Activated CD8-positive, alpha-beta memory T cell treated with anti-CD3 and anti-CD28 coated beads, Interleukin-2, amount 10 ng/mL, durations not matched to agents 7 days and 5 days (primary cell): ENCODE results near the gene COX6A2. TPM values are rescaled to one million over a fixed set of nuclear protein-coding genes. Genes with fewer than 3 reads are reported as not detected.
"Not testable (repeated sequence)": the region's sequence is repeated elsewhere in the genome, so short reads cannot be mapped to it uniquely, and the experiment has no call there.

Experiments
- ATAC-seq: fragments of 150-1000 bp; cut with Tn5 transposase; one replicate; pipeline ENCODE4 v1.10.0; 2021; ENCODE audit warnings: moderate library complexity
- CTCF ChIA-PET: fragments of 350-600 bp; sonication (Branson Sonifier 250); formaldehyde crosslinking; loops from one replicate; lab custom pipeline; 2021; ENCODE audit warnings: antibody characterized with exemption; lab: Charles Lee
- DNase-seq: peaks from one replicate; pipeline ENCODE4 v3.0.0-alpha.2; 2020
- H3K27ac Mint-ChIP-seq: one replicate; pipeline ENCODE4 v1.8.0; 2021; ENCODE audit warnings: mild to moderate bottlenecking, mixed read lengths
- H3K27me3 Mint-ChIP-seq: one replicate; pipeline ENCODE4 v1.8.0; 2021; ENCODE audit warnings: mixed read lengths
- H3K36me3 Mint-ChIP-seq: one replicate; pipeline ENCODE4 v1.8.0; 2021; ENCODE audit warnings: mild to moderate bottlenecking, mixed read lengths
- H3K4me1 Mint-ChIP-seq: one replicate; pipeline ENCODE4 v1.8.0; 2021; ENCODE audit warnings: mixed read lengths
- H3K4me3 Mint-ChIP-seq: one replicate; pipeline ENCODE4 v1.8.0; 2021; ENCODE audit warnings: mild to moderate bottlenecking, moderate library complexity, mixed read lengths
- H3K9me3 Mint-ChIP-seq: one replicate; pipeline ENCODE4 v1.8.0; 2022; ENCODE audit warnings: low read depth, mixed read lengths
- total RNA-seq, 2 experiments: library from RNA; stranded (reverse); gene quantifications; one replicate each; pipeline ENCODE4 v1.2.3, GENCODE V29; 2021

The COX6A2 gene
- total RNA-seq, 2 experiments from 2014 or later, result not detected

- H3K9me3 Mint-ChIP-seq, result no peaks in the 10 kb centered on the region
- H3K27ac Mint-ChIP-seq, result peak within 1 kb of the TSS; percentile 95
- peak; percentile 99 for DNase-seq
- H3K4me3 Mint-ChIP-seq, result peak within 1 kb of the TSS; percentile 89
- ATAC-seq, result peak; percentile 73
- CTCF ChIA-PET, result interaction anchor here (0.6 to 7.9 kb wide), 18 partner anchors 10 to 419 kb away, joined by 3 to 74 read pairs (median 4); partner anchors contain the start of genes PYDC1, RUSF1, ZNF267 and ZNF843
- H3K36me3 Mint-ChIP-seq, result peaks cover 26% of the 10 kb centered on the region
- peaks cover 47% of the 10 kb centered on the region for H3K4me1 Mint-ChIP-seq
- no peaks in the 10 kb centered on the region for H3K27me3 Mint-ChIP-seq
Measured at GRCh38 chr16:31458844-31459686, 30.9 kb upstream of the COX6A2 start, which contains the start of gene ARMC5. ARMC5 (plus strand) TSS chr16:31459501; CDS start chr16:31459525, 24 bp downstream.

GRCh38 chr16:31458073-31458843 lies 30.1 kb upstream of the COX6A2 start:
- peaks cover 22% of the 10 kb centered on the region for H3K36me3 Mint-ChIP-seq
- ATAC-seq (peak; percentile 16), DNase-seq (peak; percentile 92)
- H3K4me1 Mint-ChIP-seq, result peaks cover 52% of the 10 kb centered on the region
- no peaks in the 10 kb centered on the region for H3K27me3 Mint-ChIP-seq
- H3K4me3 Mint-ChIP-seq, result peak overlapping the region; percentile 89
- H3K9me3 Mint-ChIP-seq, result no peaks in the 10 kb centered on the region
- CTCF ChIA-PET, result interaction anchor here (0.6 to 7.9 kb wide), 20 partner anchors 10 to 419 kb away, joined by 3 to 74 read pairs (median 4); partner anchors contain the start of genes PYDC1, RUSF1, ZNF267 and ZNF843
- H3K27ac Mint-ChIP-seq, result peak overlapping the region; percentile 95

- Mint-ChIP-seq H3K4me3 (peak overlapping the region; percentile 89), H3K27ac (peak overlapping the region; percentile 40), H3K27me3 (no peaks in the 10 kb centered on the region), H3K4me1 (peaks cover 57% of the 10 kb centered on the region), H3K9me3 (no peaks in the 10 kb centered on the region), H3K36me3 (peaks cover 19% of the 10 kb centered on the region)
- DNase-seq, result no peak
- no peak for ATAC-seq
- CTCF ChIA-PET, result interaction anchor here (0.8 to 7.9 kb wide), 6 partner anchors 14 to 613 kb away, joined by 3 to 74 read pairs (median 4); partner anchors contain the start of genes PYCARD and ZNF843
Measured at GRCh38 chr16:31456988-31457360, 28.8 kb upstream of the COX6A2 start.

GRCh38 chr16:31455601-31456314 lies 27.6 kb upstream of the COX6A2 start:
- H3K9me3 Mint-ChIP-seq, result no peaks in the 10 kb centered on the region
- DNase-seq (peak; percentile 59), ATAC-seq (no peak)
- peak overlapping the region; percentile 31 for H3K27ac Mint-ChIP-seq
- H3K36me3 Mint-ChIP-seq, result peaks cover 19% of the 10 kb centered on the region
- peaks cover 58% of the 10 kb centered on the region for H3K4me1 Mint-ChIP-seq
- H3K4me3 Mint-ChIP-seq, result no peak overlapping the region
- CTCF ChIA-PET, result interaction anchor here (0.6 to 7.9 kb wide), 14 partner anchors 10 to 612 kb away, joined by 3 to 74 read pairs (median 3); partner anchors contain the start of genes PYCARD and ZNF843
- no peaks in the 10 kb centered on the region for H3K27me3 Mint-ChIP-seq

GRCh38 chr16:31453255-31454204 lies 25.4 kb upstream of the COX6A2 start:
- no peak for DNase-seq
- Mint-ChIP-seq H3K27ac (no peak overlapping the region), H3K36me3 (peaks cover 19% of the 10 kb centered on the region), H3K4me1 (peaks cover 49% of the 10 kb centered on the region), H3K27me3 (no peaks in the 10 kb centered on the region), H3K9me3 (no peaks in the 10 kb centered on the region), H3K4me3 (no peak overlapping the region)
- ATAC-seq, result no peak
- CTCF ChIA-PET, result interaction anchor here (1.2 to 1.3 kb wide), 2 partner anchors 11 to 55 kb away, joined by 3 to 5 read pairs; partner anchors contain the start of gene ZNF843

- peaks cover 42% of the 10 kb centered on the region for H3K4me1 Mint-ChIP-seq
- H3K9me3 Mint-ChIP-seq, result no peaks in the 10 kb centered on the region
- H3K4me3 Mint-ChIP-seq, result no peak overlapping the region
- ATAC-seq (no peak), DNase-seq (no peak)
- H3K27ac Mint-ChIP-seq, result no peak overlapping the region
- peaks cover 13% of the 10 kb centered on the region for H3K36me3 Mint-ChIP-seq
- CTCF ChIA-PET, result interaction anchor here (0.7 to 1.9 kb wide), 3 partner anchors 10 to 412 kb away, joined by 3 to 8 read pairs (median 5); partner anchors contain the start of gene ZNF843
- no peaks in the 10 kb centered on the region for H3K27me3 Mint-ChIP-seq
Measured at GRCh38 chr16:31452631-31453106, 24.5 kb upstream of the COX6A2 start.

GRCh38 chr16:31451681-31452351 lies 23.7 kb upstream of the COX6A2 start:
- Mint-ChIP-seq H3K36me3 (peaks cover 9% of the 10 kb centered on the region), H3K4me1 (peaks cover 36% of the 10 kb centered on the region), H3K4me3 (no peak overlapping the region), H3K27me3 (no peaks in the 10 kb centered on the region), H3K27ac (peak overlapping the region; percentile 55), H3K9me3 (no peaks in the 10 kb centered on the region)
- ATAC-seq (peak; percentile 50), DNase-seq (no peak)
- CTCF ChIA-PET, result interaction anchor here (0.7 to 3.2 kb wide), 8 partner anchors 9 to 466 kb away, joined by 3 to 10 read pairs (median 3); partner anchors contain the start of gene ZNF843

GRCh38 chr16:31451201-31451600 lies 23.0 kb upstream of the COX6A2 start:
- Mint-ChIP-seq H3K36me3 (peaks cover 7% of the 10 kb centered on the region), H3K4me3 (no peak overlapping the region), H3K27ac (peak overlapping the region; percentile 55), H3K9me3 (no peaks in the 10 kb centered on the region), H3K27me3 (no peaks in the 10 kb centered on the region), H3K4me1 (peaks cover 32% of the 10 kb centered on the region)
- CTCF ChIA-PET, result interaction anchor here (0.8 to 3.2 kb wide), 7 partner anchors 9 to 465 kb away, joined by 3 to 10 read pairs (median 3); partner anchors contain the start of gene ZNF843
- ATAC-seq, result no peak
- DNase-seq, result no peak

- H3K27me3 Mint-ChIP-seq, H3K4me3 Mint-ChIP-seq, H3K9me3 Mint-ChIP-seq, ATAC-seq, DNase-seq, H3K36me3 Mint-ChIP-seq, H3K27ac Mint-ChIP-seq: not testable (repeated sequence)
- CTCF ChIA-PET, result interaction anchor here (1.8 kb wide), 1 partner anchor 10 kb away, joined by 8 read pairs; no protein-coding TSS in a partner anchor
- H3K4me1 Mint-ChIP-seq, result peaks cover 13% of the 10 kb centered on the region
Measured at GRCh38 chr16:31445931-31446330, 17.8 kb upstream of the COX6A2 start.

GRCh38 chr16:31441956-31442355 lies 13.8 kb upstream of the COX6A2 start:
- Mint-ChIP-seq H3K9me3 (no peaks in the 10 kb centered on the region), H3K4me1 (peaks cover 34% of the 10 kb centered on the region), H3K27ac (peak overlapping the region; percentile 9), H3K27me3 (peaks cover 3% of the 10 kb centered on the region), H3K36me3 (peaks cover 4% of the 10 kb centered on the region), H3K4me3 (peak overlapping the region; percentile 72)
- CTCF ChIA-PET, result interaction anchor here (0.9 to 3.3 kb wide), 26 partner anchors 8 to 457 kb away, joined by 3 to 31 read pairs (median 6); partner anchors contain the start of genes ARMC5, PYCARD and PYDC1
- ATAC-seq (no peak), DNase-seq (no peak)
